OCI-LY1 (cell line): Measurements from ENCODE around the gene RUNX3.

Experiments
- H2AFZ ChIP-seq: fragments of 200-600 bp; sonication (generic), shearing (Covaris generic); 2 replicates; pipeline ENCODE4 v1.6.0; 2014; ENCODE audit warnings: antibody characterized with exemption, mild to moderate bottlenecking, low read length
- H3F3A ChIP-seq: fragments of 200-600 bp; sonication (generic), shearing (Covaris generic); 2 replicates; pipeline ENCODE4 v1.6.0; 2014; ENCODE audit warnings: mild to moderate bottlenecking, antibody characterized with exemption, low read length, moderate library complexity; ENCODE audit not compliant: insufficient read depth
- H3K27ac ChIP-seq: fragments of 200-600 bp; sonication (generic); 2 replicates; pipeline ENCODE4 v1.5.1; 2014; ENCODE audit warnings: low read length, mixed run types, mild to moderate bottlenecking, low read depth; ENCODE audit not compliant: poor library complexity, severe bottlenecking
- H3K27me3 ChIP-seq: fragments of 200-600 bp; sonication (generic); 2 replicates; pipeline ENCODE4 v1.6.0; 2014; ENCODE audit warnings: antibody characterized with exemption, mild to moderate bottlenecking, low read length, moderate library complexity; ENCODE audit not compliant: insufficient read depth
- H3K36me3 ChIP-seq: fragments of 200-600 bp; sonication (generic); 2 replicates; pipeline ENCODE4 v1.6.1; 2014; ENCODE audit warnings: mild to moderate bottlenecking, antibody characterized with exemption, low read length, moderate library complexity, mixed read lengths; ENCODE audit not compliant: insufficient read depth
- H3K4me1 ChIP-seq: fragments of 200-600 bp; sonication (generic); 2 replicates; pipeline ENCODE4 v1.5.1; 2014; ENCODE audit warnings: mild to moderate bottlenecking, low read length, moderate library complexity; ENCODE audit not compliant: insufficient read depth, severe bottlenecking
- H3K4me2 ChIP-seq: fragments of 200-600 bp; sonication (generic), shearing (Covaris generic); 2 replicates; pipeline ENCODE4 v1.6.1; 2014; ENCODE audit warnings: low read length
- H3K4me3 ChIP-seq: fragments of 200-600 bp; sonication (generic); 2 replicates; pipeline ENCODE4 v1.5.1; 2014; ENCODE audit warnings: low read length, low read depth, mild to moderate bottlenecking, mixed read lengths; ENCODE audit not compliant: poor library complexity, severe bottlenecking
- H3K79me2 ChIP-seq: fragments of 200-600 bp; shearing (Covaris generic); 2 replicates; pipeline ENCODE4 v1.6.1; 2016; ENCODE audit warnings: mixed run types, low read length, mixed read lengths; ENCODE audit not compliant: insufficient read depth
- H3K9ac ChIP-seq: fragments of 200-600 bp; sonication (generic), shearing (Covaris generic); 2 replicates; pipeline ENCODE4 v1.6.1; 2014; ENCODE audit warnings: mild to moderate bottlenecking, low read length, mixed read lengths
- H3K9me2 ChIP-seq: fragments of 200-600 bp; sonication (generic), shearing (Covaris generic); 2 replicates; pipeline ENCODE4 v1.6.1; 2014; ENCODE audit warnings: low read depth, mild to moderate bottlenecking, low read length, mixed read lengths
- H3K9me3 ChIP-seq: fragments of 200-600 bp; shearing (Covaris generic); 2 replicates; pipeline ENCODE4 v1.6.1; 2014; ENCODE audit warnings: low read length, mixed read lengths
- H4K20me1 ChIP-seq: fragments of 200-600 bp; sonication (generic), shearing (Covaris generic); 2 replicates; pipeline ENCODE4 v1.6.0; 2016; ENCODE audit warnings: mild to moderate bottlenecking, low read length; ENCODE audit not compliant: insufficient read depth
- CTCF ChIP-seq: fragments of 200-600 bp; sonication (generic), shearing (Covaris generic); IDR thresholded peaks from 2 replicates; pipeline ENCODE4 v1.5.1; 2017; ENCODE audit warnings: mild to moderate bottlenecking, antibody characterized with exemption, low read length, moderate library complexity, mixed read lengths
- EZH2 ChIP-seq: fragments of 200-600 bp; sonication (generic), shearing (Covaris generic); IDR thresholded peaks from 2 replicates; pipeline ENCODE4 v1.8.0; 2017; ENCODE audit warnings: borderline replicate concordance, mixed run types, mild to moderate bottlenecking, antibody characterized with exemption, low read length, moderate library complexity, mixed read lengths

Gene RUNX3

GRCh38 chr1:24945354-24946326 lies 15.6 kb upstream of the RUNX3 start:
- Histone ChIP-seq H3K4me1 (no peaks in the 10 kb centered on the region), H4K20me1 (no peaks in the 10 kb centered on the region), H3K9me3 (no peaks in the 10 kb centered on the region), H3K4me2 (no peak overlapping the region), H3K9ac (no peak overlapping the region), H3K9me2 (no peaks in the 10 kb centered on the region), H3K36me3 (no peaks in the 10 kb centered on the region), H3K27ac (no peak overlapping the region), H3K79me2 (no peaks in the 10 kb centered on the region), H3K27me3 (peaks cover 4% of the 10 kb centered on the region; the same call in 1 of the 2 replicates), H2AFZ (no peak overlapping the region), H3K4me3 (no peak overlapping the region), H3F3A (no peaks in the 10 kb centered on the region)
- no peak for TF ChIP-seq EZH2
- no peak for TF ChIP-seq CTCF

GRCh38 chr1:24944318-24944717 lies 14.2 kb upstream of the RUNX3 start:
- Histone ChIP-seq H3K4me3 (no peak overlapping the region), H4K20me1 (no peaks in the 10 kb centered on the region), H3K36me3 (no peaks in the 10 kb centered on the region), H3K9me3 (no peaks in the 10 kb centered on the region), H3K9ac (no peak overlapping the region), H3K27ac (no peak overlapping the region), H3K79me2 (no peaks in the 10 kb centered on the region), H3F3A (no peaks in the 10 kb centered on the region), H3K27me3 (peaks cover 4% of the 10 kb centered on the region; the same call in 1 of the 2 replicates), H3K4me1 (no peaks in the 10 kb centered on the region), H3K9me2 (no peaks in the 10 kb centered on the region), H2AFZ (no peak overlapping the region), H3K4me2 (no peak overlapping the region)
- TF ChIP-seq EZH2 (no peak), CTCF (no peak)

GRCh38 chr1:24942789-24943188 lies 12.7 kb upstream of the RUNX3 start:
- H3K9me2 ChIP-seq = no peaks in the 10 kb centered on the region
- TF ChIP-seq EZH2 = no peak
- TF ChIP-seq CTCF = no peak
- peaks cover 4% of the 10 kb centered on the region; the same call in 1 of the 2 replicates for H3K27me3 ChIP-seq
- H3K79me2 ChIP-seq = no peaks in the 10 kb centered on the region
- no peak overlapping the region for H3K4me2 ChIP-seq
- no peak overlapping the region for H3K27ac ChIP-seq
- H3K9me3 ChIP-seq = no peaks in the 10 kb centered on the region
- H2AFZ ChIP-seq = no peak overlapping the region
- no peak overlapping the region for H3K9ac ChIP-seq
- H3K4me3 ChIP-seq = no peak overlapping the region
- no peaks in the 10 kb centered on the region for H3K36me3 ChIP-seq
- no peaks in the 10 kb centered on the region for H3F3A ChIP-seq
- no peaks in the 10 kb centered on the region for H4K20me1 ChIP-seq
- H3K4me1 ChIP-seq = no peaks in the 10 kb centered on the region
